HG03457 (cell line): ENCODE measurements around the gene CIB2.

Experiments used
- ATAC-seq: cut with Tn5 transposase; IDR thresholded peaks from one replicate; pipeline ENCODE4 v1.9.1; 2021; ENCODE audit warnings: moderate number of reproducible peaks; ENCODE audit not compliant: unreplicated experiment

Gene CIB2

GRCh38 chr15:78087951-78088772, 43.1 kb downstream of the CIB2 start:
- no peak for ATAC-seq

GRCh38 chr15:78085928-78086327, 45.3 kb downstream of the CIB2 start:
- ATAC-seq: no peak

GRCh38 chr15:78084449-78084750, 46.8 kb downstream of the CIB2 start:
- no peak for ATAC-seq

GRCh38 chr15:78083687-78084448, 47.4 kb downstream of the CIB2 start:
- no peak for ATAC-seq

GRCh38 chr15:78083186-78083585, 48.1 kb downstream of the CIB2 start:
- ATAC-seq: no peak

GRCh38 chr15:78082743-78083110, 48.5 kb downstream of the CIB2 start:
- no peak for ATAC-seq

- ATAC-seq: no peak
Observed at GRCh38 chr15:78082106-78082742, 49.0 kb downstream of the CIB2 start.

GRCh38 chr15:78080088-78080460, 51.2 kb downstream of the CIB2 start:
- no peak for ATAC-seq

GRCh38 chr15:78079298-78080087, 51.8 kb downstream of the CIB2 start:
- ATAC-seq: no peak

- no peak for ATAC-seq
Observed at GRCh38 chr15:78077871-78078210, 53.4 kb downstream of the CIB2 start.

GRCh38 chr15:78077053-78077870, 54.0 kb downstream of the CIB2 start, which contains the start of gene TBC1D2B:
TBC1D2B (minus strand) TSS chr15:78077711; CDS start chr15:78077652, 59 bp downstream.
- peak; percentile 50 for ATAC-seq

GRCh38 chr15:78076231-78077052, 54.8 kb downstream of the CIB2 start:
- no peak for ATAC-seq

- ATAC-seq: no peak
Observed at GRCh38 chr15:78075490-78076230, 55.6 kb downstream of the CIB2 start.

GRCh38 chr15:78073046-78073787, 58.0 kb downstream of the CIB2 start:
- ATAC-seq: no peak

- ATAC-seq: no peak
Observed at GRCh38 chr15:78072080-78072892, 59.0 kb downstream of the CIB2 start.

GRCh38 chr15:78071383-78071782, 59.9 kb downstream of the CIB2 start:
- ATAC-seq: no peak

- no peak for ATAC-seq
Observed at GRCh38 chr15:78070049-78070700, 61.1 kb downstream of the CIB2 start.
